Keratinocyte (primary cell): ENCODE results near the gene NLGN2. TPM values are rescaled to one million over a fixed set of nuclear protein-coding genes. Genes with fewer than 3 reads are reported as not detected.

Experiments used
- DNase-seq: peaks from one replicate; pipeline ENCODE4 v3.0.0-alpha.2; 2011; ENCODE audit warnings: low read depth, missing footprints, low spot score
- FAIRE-seq: peaks from 2 replicates; lab custom pipeline; 2011; peaks lifted over from hg19 to GRCh38; lab: Jason Lieb, UNC
- H2AFZ ChIP-seq: 2 replicates; pipeline ENCODE4 v1.6.0; 2012; ENCODE audit warnings: low read length, control low read depth, inconsistent platforms; ENCODE audit not compliant: control insufficient read depth
- H3K27ac ChIP-seq: 2 replicates; pipeline ENCODE4 v1.5.1; 2011; ENCODE audit warnings: low read length; ENCODE audit not compliant: control insufficient read depth, insufficient read depth
- H3K27me3 ChIP-seq: 3 replicates; pipeline ENCODE4 v1.6.0; 2011; ENCODE audit warnings: low read length; ENCODE audit not compliant: control insufficient read depth, insufficient read depth; ENCODE audit errors: extremely low read depth
- H3K36me3 ChIP-seq, 2 experiments: 2 replicates in 1 of 2; 3 replicates in 1 of 2; pipeline ENCODE4 v1.5.1; 2011; ENCODE audit warnings: low read length in 2 of 2, mild to moderate bottlenecking in 1 of 2; ENCODE audit not compliant: control insufficient read depth in 2 of 2, insufficient read depth in 2 of 2; ENCODE audit errors: extremely low read depth in 1 of 2
- H3K4me1 ChIP-seq: 3 replicates; pipeline ENCODE4 v1.5.1; 2011; ENCODE audit warnings: low read length; ENCODE audit not compliant: control insufficient read depth, insufficient read depth; ENCODE audit errors: extremely low read depth
- H3K4me2 ChIP-seq: 3 replicates; pipeline ENCODE4 v1.6.0; 2011; ENCODE audit warnings: low read depth, low read length; ENCODE audit not compliant: control insufficient read depth, insufficient read depth; ENCODE audit errors: extremely low read depth
- H3K4me3 ChIP-seq, 3 experiments: fragments of 200-600 bp in 1 of 3; sonication (generic) in 1 of 3; 2 replicates in 2 of 3; 3 replicates in 1 of 3; pipeline ENCODE4 v1.5.1; 2011 to 2016; ENCODE audit warnings: low read length in 3 of 3, mild to moderate bottlenecking in 3 of 3, control low read depth in 2 of 3, inconsistent platforms in 1 of 3, low read depth in 1 of 3, mixed read lengths in 1 of 3, mixed run types in 1 of 3, moderate library complexity in 1 of 3; ENCODE audit not compliant: control insufficient read depth in 2 of 3, insufficient read depth in 2 of 3; ENCODE audit errors: extremely low read depth in 1 of 3
- H3K79me2 ChIP-seq: 2 replicates; pipeline ENCODE4 v1.6.0; 2012; ENCODE audit warnings: low read length; ENCODE audit not compliant: control insufficient read depth, insufficient read depth
- H3K9ac ChIP-seq: 3 replicates; pipeline ENCODE4 v1.6.0; 2011; ENCODE audit warnings: low read length; ENCODE audit not compliant: control insufficient read depth, insufficient read depth; ENCODE audit errors: extremely low read depth
- H3K9me1 ChIP-seq: 3 replicates; pipeline ENCODE4 v1.6.0; 2011; ENCODE audit warnings: low read length; ENCODE audit not compliant: control insufficient read depth, insufficient read depth; ENCODE audit errors: extremely low read depth
- H3K9me3 ChIP-seq: 2 replicates; pipeline ENCODE4 v1.5.1; 2012; ENCODE audit warnings: low read depth, low read length; ENCODE audit not compliant: control insufficient read depth
- H4K20me1 ChIP-seq: 3 replicates; pipeline ENCODE4 v1.6.0; 2011; ENCODE audit warnings: low read length; ENCODE audit not compliant: control insufficient read depth, insufficient read depth; ENCODE audit errors: extremely low read depth
- CTCF ChIP-seq, 3 experiments: IDR thresholded peaks in 1 of 3; conservative IDR thresholded peaks in 1 of 3; optimal IDR thresholded peaks in 1 of 3; 2 replicates in 2 of 3; 3 replicates in 1 of 3; pipeline versions ENCODE3 to v1.5.1; 2011; ENCODE audit warnings: low read length in 3 of 3, mild to moderate bottlenecking in 3 of 3, moderate library complexity in 2 of 3, control low read depth in 1 of 3, inconsistent platforms in 1 of 3; ENCODE audit not compliant: insufficient read depth in 2 of 3; ENCODE audit errors: extremely low read depth in 1 of 3
- EZH2 ChIP-seq: IDR thresholded peaks from one replicate; pipeline ENCODE4 v1.6.1; 2012; ENCODE audit warnings: inconsistent platforms, mild to moderate bottlenecking, low read length, moderate library complexity
- dilution Hi-C: fragments of 300-500 bp; cut with MboI; formaldehyde crosslinking; loops from one replicate; pipeline ENCODE4 v1.7.0; 2020; ENCODE audit warnings: low sequenced_read_pairs; ENCODE audit not compliant: extremely low pct_ligation_motif_present
- polyA plus RNA-seq, 5 experiments: library from polyadenylated mRNA; depleted of rRNA in 3 of 5; stranded (reverse) in 3 of 5; stranded (forward) in 1 of 5; unstranded in 1 of 5; fragments of >200 nt; gene quantifications; 1 replicate in 1 of 5; 2 replicates in 3 of 5; 3 replicates in 1 of 5; pipeline versions ENCODE4 v1.2.1 to v1.2.3, GENCODE V29; 2011 to 2012; ENCODE audit warnings: missing spikeins in 2 of 5, low read depth in 1 of 5, low replicate concordance in 1 of 5

Gene NLGN2
- polyA plus RNA-seq, 1 donor (not counting 4 experiments of a cell fraction or from before 2014, with no cell fraction given): 2.5 TPM

GRCh38 chr17:7466318-7466638, 58.6 kb downstream of the NLGN2 start:
- no peak overlapping the region for H2AFZ ChIP-seq
- peaks cover 19% of the 10 kb centered on the region for H3K4me1 ChIP-seq
- no peaks in the 10 kb centered on the region for H4K20me1 ChIP-seq
- H3K79me2 ChIP-seq: peaks cover 47% of the 10 kb centered on the region
- H3K9ac ChIP-seq: no peak overlapping the region
- H3K9me1 ChIP-seq: peaks cover 3% of the 10 kb centered on the region
- FAIRE-seq: no peak
- no peak overlapping the region for H3K27ac ChIP-seq
- no peak overlapping the region for H3K4me2 ChIP-seq
- DNase-seq: no peak
- H3K27me3 ChIP-seq: no peaks in the 10 kb centered on the region
- dilution Hi-C loops: no loop called here
- peaks cover 16 to 34% of the 10 kb centered on the region in 2 experiments for H3K36me3 ChIP-seq
- no peak overlapping the region for H3K4me3 ChIP-seq
- H3K9me3 ChIP-seq: no peaks in the 10 kb centered on the region
- TF ChIP-seq CTCF (optimal IDR thresholded peaks at IDR 0.05 in 1 of 3, IDR thresholded peaks at IDR 0.05 in 1 of 3, conservative IDR thresholded peaks at IDR 0.05 in 1 of 3; ENCODE audit: extremely low read depth in 1 of 3, insufficient read depth in 2 of 3, low read length in 3 of 3) (no peak), EZH2 (no peak)

GRCh38 chr17:7466639-7467341, 59.1 kb downstream of the NLGN2 start:
- DNase-seq: no peak
- no peak overlapping the region for H3K27ac ChIP-seq
- H3K36me3 ChIP-seq: peaks cover 14 to 34% of the 10 kb centered on the region in 2 experiments

More at GRCh38 chr17:7466639-7467341, 59.1 kb downstream of the NLGN2 start:
- H4K20me1 ChIP-seq: no peaks in the 10 kb centered on the region
- no peak overlapping the region for H3K9ac ChIP-seq
- dilution Hi-C loops: no loop called here
- no peak overlapping the region for H3K4me2 ChIP-seq
- H3K4me1 ChIP-seq: peaks cover 14% of the 10 kb centered on the region
- H3K9me1 ChIP-seq: peaks cover 3% of the 10 kb centered on the region
- H3K4me3 ChIP-seq: no peak overlapping the region
- H2AFZ ChIP-seq: no peak overlapping the region
- H3K79me2 ChIP-seq: peaks cover 53% of the 10 kb centered on the region
- no peaks in the 10 kb centered on the region for H3K9me3 ChIP-seq
- TF ChIP-seq CTCF (optimal IDR thresholded peaks at IDR 0.05 in 1 of 3, IDR thresholded peaks at IDR 0.05 in 1 of 3, conservative IDR thresholded peaks at IDR 0.05 in 1 of 3; ENCODE audit: extremely low read depth in 1 of 3, insufficient read depth in 2 of 3, low read length in 3 of 3) (no peak), EZH2 (no peak)
- no peaks in the 10 kb centered on the region for H3K27me3 ChIP-seq
- FAIRE-seq: peak; percentile 9
